HepG2 (cell line): ENCODE results near the gene AGAP1.

Experiments
- ASH2L ChIP-seq: fragments of 300-600, 200-600 bp; sonication (generic); IDR thresholded peaks from 2 replicates; pipeline ENCODE4 v1.7.0; 2017; ENCODE audit warnings: low read depth, mild to moderate bottlenecking, moderate library complexity, mixed read lengths, low read length; ENCODE audit not compliant: insufficient read length
- CAMTA2 ChIP-seq: sonication (generic); formaldehyde crosslinking; IDR thresholded peaks from 2 replicates; pipeline ENCODE4 v1.4.0; 2020; ENCODE audit warnings: mild to moderate bottlenecking, missing genetic modification reagents, borderline replicate concordance
- ELF1 ChIP-seq: sonication (generic); formaldehyde crosslinking; IDR thresholded peaks from 2 replicates; pipeline ENCODE4 v1.4.0; 2020; ENCODE audit warnings: missing genetic modification reagents
- IKZF4 ChIP-seq: sonication (generic); formaldehyde crosslinking; IDR thresholded peaks from 2 replicates; pipeline ENCODE4 v1.5.1; 2020; ENCODE audit warnings: borderline replicate concordance, mild to moderate bottlenecking, low read depth, missing genetic modification reagents; ENCODE audit errors: not compliant biosample characterization
- ZBTB43 ChIP-seq: sonication (generic); formaldehyde crosslinking; conservative IDR thresholded peaks from 2 replicates; pipeline ENCODE4 v1.4.0; 2020; ENCODE audit warnings: missing genetic modification reagents
- ZNF44 ChIP-seq: sonication (generic); formaldehyde crosslinking; IDR thresholded peaks from 2 replicates; pipeline ENCODE4 v1.5.1; 2020; ENCODE audit warnings: mild to moderate bottlenecking, missing genetic modification reagents
- TF ChIP-seq, protein P1 (sequence below): sonication (generic); formaldehyde crosslinking; IDR thresholded peaks from 2 replicates; pipeline ENCODE4 v1.5.0; 2020; ENCODE audit warnings: mild to moderate bottlenecking, missing genetic modification reagents, moderate library complexity

- TF ChIP-seq IKZF4 (CRISPR knock-in tag) (no peak), CAMTA2 (CRISPR knock-in tag) (no peak), ZBTB43 (CRISPR knock-in tag) (no peak), ZNF44 (CRISPR knock-in tag) (no peak), ELF1 (CRISPR knock-in tag) (no peak), ASH2L (no peak)
- TF ChIP-seq, protein P1, sequence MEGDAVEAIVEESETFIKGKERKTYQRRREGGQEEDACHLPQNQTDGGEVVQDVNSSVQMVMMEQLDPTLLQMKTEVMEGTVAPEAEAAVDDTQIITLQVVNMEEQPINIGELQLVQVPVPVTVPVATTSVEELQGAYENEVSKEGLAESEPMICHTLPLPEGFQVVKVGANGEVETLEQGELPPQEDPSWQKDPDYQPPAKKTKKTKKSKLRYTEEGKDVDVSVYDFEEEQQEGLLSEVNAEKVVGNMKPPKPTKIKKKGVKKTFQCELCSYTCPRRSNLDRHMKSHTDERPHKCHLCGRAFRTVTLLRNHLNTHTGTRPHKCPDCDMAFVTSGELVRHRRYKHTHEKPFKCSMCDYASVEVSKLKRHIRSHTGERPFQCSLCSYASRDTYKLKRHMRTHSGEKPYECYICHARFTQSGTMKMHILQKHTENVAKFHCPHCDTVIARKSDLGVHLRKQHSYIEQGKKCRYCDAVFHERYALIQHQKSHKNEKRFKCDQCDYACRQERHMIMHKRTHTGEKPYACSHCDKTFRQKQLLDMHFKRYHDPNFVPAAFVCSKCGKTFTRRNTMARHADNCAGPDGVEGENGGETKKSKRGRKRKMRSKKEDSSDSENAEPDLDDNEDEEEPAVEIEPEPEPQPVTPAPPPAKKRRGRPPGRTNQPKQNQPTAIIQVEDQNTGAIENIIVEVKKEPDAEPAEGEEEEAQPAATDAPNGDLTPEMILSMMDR (CRISPR knock-in tag) = no peak
Observed at GRCh38 chr2:235634435-235635158, 140.8 kb downstream of the AGAP1 start.
